Caco-2 (cell line): Measurements from ENCODE around the gene ZNF490. TPM values are rescaled to one million over a fixed set of nuclear protein-coding genes. Genes with fewer than 3 reads are reported as not detected.

ENCODE experiments used
- BruUV-seq: library from RNA; stranded (reverse); fragments of 400-500 nt; replicated peaks from 2 replicates; lab custom pipeline; 2021; lab: Mats Ljungman, UMichigan
- CTCF ChIA-PET: fragments of 300-600 bp; sonication (Branson Sonifier 250); formaldehyde crosslinking; loops from one replicate; lab custom pipeline; 2022; ENCODE audit warnings: antibody characterized with exemption; lab: Charles Lee
- POLR2A ChIA-PET: fragments of 300-600 bp; sonication (Branson Sonifier 250); formaldehyde crosslinking; loops from one replicate; lab custom pipeline; 2022; ENCODE audit warnings: antibody characterized with exemption; lab: Charles Lee
- DNase-seq, 2 experiments: peaks; one replicate each; pipeline versions ENCODE4 v3.0.0 to v3.0.0-alpha.2; 2020 to 2022
- H3K27me3 ChIP-seq: replicated peaks from 2 replicates; pipeline ENCODE4 v1.6.0; 2011; ENCODE audit warnings: low read length; ENCODE audit not compliant: control insufficient read depth, insufficient read depth
- H3K36me3 ChIP-seq: 2 replicates; pipeline ENCODE4 v1.5.1; 2011; ENCODE audit warnings: low read length; ENCODE audit not compliant: control insufficient read depth, insufficient read depth
- H3K4me1 ChIP-seq: fragments of 250-450 bp; sonication (Bioruptor Pico); 2 replicates; pipeline ENCODE4 v1.5.1; 2020; ENCODE audit warnings: mild to moderate bottlenecking
- H3K4me3 ChIP-seq: 2 replicates; pipeline ENCODE4 v1.5.1; 2011; ENCODE audit warnings: low read depth, mild to moderate bottlenecking, control low read depth, low read length
- H3K9me3 ChIP-seq: fragments of 250-450 bp; sonication (Bioruptor Pico); 2 replicates; pipeline ENCODE4 v1.5.1; 2020; ENCODE audit warnings: mild to moderate bottlenecking, moderate library complexity
- H3K27ac Mint-ChIP-seq: one replicate; pipeline ENCODE4 v1.8.0; 2022; ENCODE audit warnings: mixed read lengths; ENCODE audit not compliant: unreplicated experiment
- H3K27me3 Mint-ChIP-seq: one replicate; pipeline ENCODE4 v1.8.0; 2022; ENCODE audit warnings: mixed read lengths; ENCODE audit not compliant: insufficient read depth, unreplicated experiment
- H3K36me3 Mint-ChIP-seq: one replicate; pipeline ENCODE4 v1.8.0; 2022; ENCODE audit warnings: mild to moderate bottlenecking, mixed read lengths; ENCODE audit not compliant: insufficient read depth, unreplicated experiment
- H3K4me1 Mint-ChIP-seq: one replicate; pipeline ENCODE4 v1.8.0; 2022; ENCODE audit warnings: low read depth, mixed read lengths; ENCODE audit not compliant: unreplicated experiment
- H3K4me3 Mint-ChIP-seq: one replicate; pipeline ENCODE4 v1.8.0; 2022; ENCODE audit warnings: mild to moderate bottlenecking, moderate library complexity, mixed read lengths; ENCODE audit not compliant: unreplicated experiment
- H3K9me3 Mint-ChIP-seq: one replicate; pipeline ENCODE4 v1.8.0; 2022; ENCODE audit warnings: mixed read lengths; ENCODE audit not compliant: unreplicated experiment
- intact Hi-C: fragments of 100-400 bp; cut with micrococcal nuclease; formaldehyde crosslinking; loops from one replicate; pipeline ENCODE4 v1.10.0; 2022; ENCODE audit not compliant: unreplicated experiment
- total RNA-seq: library from RNA; stranded (reverse); gene quantifications from 2 replicates; pipeline ENCODE4 v1.2.3, GENCODE V29; 2022
- TF ChIP-seq, protein P1 (sequence below), 2 experiments: fragments of 200-600 bp in 1 of 2; IDR thresholded peaks; 1 replicate in 1 of 2; 2 replicates in 1 of 2; pipeline versions ENCODE4 v1.5.1 to v1.8.0; 2011 to 2022; ENCODE audit warnings: antibody characterized with exemption in 1 of 2, control low read depth in 1 of 2, inconsistent platforms in 1 of 2, low read depth in 1 of 2, low read length in 1 of 2, mild to moderate bottlenecking in 1 of 2, moderate library complexity in 1 of 2; ENCODE audit not compliant: insufficient read depth in 1 of 2, severe bottlenecking in 1 of 2, unreplicated experiment in 1 of 2

Gene ZNF490
- total RNA-seq, 1 experiment from 2014 or later, result 6.3 TPM

DNA sequence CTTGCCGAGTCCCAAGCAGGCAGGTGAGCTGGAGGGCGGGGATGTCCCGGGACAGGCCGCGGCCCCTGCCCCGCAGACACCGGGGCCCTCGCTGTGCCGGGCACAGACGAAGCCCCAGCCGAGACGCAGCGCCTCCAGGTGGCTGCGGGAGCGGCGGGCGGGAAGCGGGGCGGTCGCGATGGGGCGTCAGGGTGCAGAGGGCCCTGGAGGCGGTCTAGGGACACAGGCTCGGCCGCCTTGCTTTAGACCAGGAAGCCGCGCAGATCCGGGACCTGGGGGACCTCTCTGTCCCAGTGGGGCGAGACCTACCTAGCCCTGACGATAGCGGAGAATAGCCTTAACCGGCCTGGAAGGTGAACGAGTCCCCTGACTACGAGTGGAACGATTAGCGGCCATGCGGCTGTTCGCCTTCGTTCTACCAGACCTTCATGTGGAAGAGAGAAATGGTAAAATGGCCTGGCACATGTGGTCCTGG is 55.1 kb downstream of the ZNF490 start:
- CTCF ChIA-PET, result no interaction called here
- Mint-ChIP-seq H3K36me3 (peaks cover 20% of the 10 kb centered on the region), H3K4me3 (no peak overlapping the region), H3K27ac (no peak overlapping the region), H3K4me1 (peaks cover 10% of the 10 kb centered on the region), H3K9me3 (no peaks in the 10 kb centered on the region), H3K27me3 (no peaks in the 10 kb centered on the region)
- H3K9me3 ChIP-seq, result no peaks in the 10 kb centered on the region
- POLR2A ChIA-PET, result no interaction called here
- no peak overlapping the region for H3K4me3 ChIP-seq
- TF ChIP-seq, protein P1, sequence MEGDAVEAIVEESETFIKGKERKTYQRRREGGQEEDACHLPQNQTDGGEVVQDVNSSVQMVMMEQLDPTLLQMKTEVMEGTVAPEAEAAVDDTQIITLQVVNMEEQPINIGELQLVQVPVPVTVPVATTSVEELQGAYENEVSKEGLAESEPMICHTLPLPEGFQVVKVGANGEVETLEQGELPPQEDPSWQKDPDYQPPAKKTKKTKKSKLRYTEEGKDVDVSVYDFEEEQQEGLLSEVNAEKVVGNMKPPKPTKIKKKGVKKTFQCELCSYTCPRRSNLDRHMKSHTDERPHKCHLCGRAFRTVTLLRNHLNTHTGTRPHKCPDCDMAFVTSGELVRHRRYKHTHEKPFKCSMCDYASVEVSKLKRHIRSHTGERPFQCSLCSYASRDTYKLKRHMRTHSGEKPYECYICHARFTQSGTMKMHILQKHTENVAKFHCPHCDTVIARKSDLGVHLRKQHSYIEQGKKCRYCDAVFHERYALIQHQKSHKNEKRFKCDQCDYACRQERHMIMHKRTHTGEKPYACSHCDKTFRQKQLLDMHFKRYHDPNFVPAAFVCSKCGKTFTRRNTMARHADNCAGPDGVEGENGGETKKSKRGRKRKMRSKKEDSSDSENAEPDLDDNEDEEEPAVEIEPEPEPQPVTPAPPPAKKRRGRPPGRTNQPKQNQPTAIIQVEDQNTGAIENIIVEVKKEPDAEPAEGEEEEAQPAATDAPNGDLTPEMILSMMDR (IDR thresholded peaks at IDR 0.05; ENCODE audit: insufficient read depth in 1 of 2, low read depth in 1 of 2, low read length in 1 of 2, severe bottlenecking in 1 of 2, unreplicated experiment in 1 of 2), result no peak
- no TSS peak for BruUV-seq
- H3K4me1 ChIP-seq, result peaks cover 5% of the 10 kb centered on the region; the same call in 1 of the 2 replicates
- H3K27me3 ChIP-seq, result no peaks in the 10 kb centered on the region
- no peak for DNase-seq
- no peaks in the 10 kb centered on the region for H3K36me3 ChIP-seq
- intact Hi-C loops, result no loop called here

DNA sequence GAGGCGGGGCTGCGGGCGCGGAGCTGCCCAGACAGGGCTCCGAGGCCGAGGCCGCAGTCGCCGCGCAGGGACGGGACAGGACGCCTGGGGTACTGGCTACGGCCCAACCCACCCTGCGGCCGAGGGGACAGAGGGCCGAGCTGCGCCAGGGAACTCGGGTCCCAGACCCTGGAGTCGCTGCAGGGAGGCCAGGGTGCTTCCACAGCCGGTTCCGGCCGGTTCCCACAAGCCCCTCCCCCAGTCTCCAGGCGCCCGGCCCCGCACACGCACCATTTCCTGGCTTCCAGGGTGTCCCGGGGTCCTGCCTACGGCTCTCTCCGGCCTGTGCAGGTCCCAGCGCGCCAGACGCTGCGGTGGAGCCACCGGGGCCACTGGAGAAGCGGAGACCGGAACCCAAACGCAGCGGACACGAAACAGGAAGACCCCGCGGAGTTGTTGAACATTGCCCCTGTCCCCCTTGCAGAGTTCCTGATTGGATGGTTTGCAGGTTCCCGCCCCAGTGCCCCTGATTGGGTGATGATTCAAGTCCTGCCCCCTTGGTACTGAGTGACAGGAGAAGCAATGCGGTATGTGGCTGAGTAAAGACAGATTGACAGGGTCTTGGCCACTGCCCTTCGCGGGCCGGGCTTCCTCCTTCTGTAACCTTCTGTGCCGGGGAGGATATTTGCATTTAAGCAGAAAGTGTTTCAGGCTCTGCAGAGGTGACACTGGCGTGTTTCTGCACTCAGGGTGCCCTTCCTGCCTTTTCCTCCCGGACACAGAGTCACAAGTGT is 59.4 kb downstream of the ZNF490 start, which contains the start of gene ZNF564:
ZNF564 (minus strand) TSS at position 423 of the 773 bp plus-strand sequence; CDS start at position 273, 150 bp downstream.
- Mint-ChIP-seq H3K27ac (peak within 1 kb of the TSS; percentile 90), H3K4me1 (peaks cover 10% of the 10 kb centered on the region), H3K4me3 (peak within 1 kb of the TSS; percentile 83), H3K9me3 (no peaks in the 10 kb centered on the region), H3K36me3 (peaks cover 56% of the 10 kb centered on the region), H3K27me3 (no peaks in the 10 kb centered on the region)
- peak within 1 kb of the TSS; percentile 83 for H3K4me3 ChIP-seq
- H3K36me3 ChIP-seq, result peaks cover 6% of the 10 kb centered on the region
- intact Hi-C loops, result loop anchor here (1.0 to 5.0 kb wide), 4 partner anchors 56 to 629 kb away; partner anchors contain the start of genes ZNF443, ZNF490 and ZNF791
- ChIA-PET CTCF (interaction anchor here (0.8 to 0.9 kb wide), 2 partner anchors 411 to 754 kb away, joined by 3 read pairs; partner anchors contain the start of gene ZNF20), POLR2A (interaction anchor here (0.6 to 1.6 kb wide), 3 partner anchors 31 to 59 kb away, joined by 3 to 14 read pairs (median 5); partner anchors contain the start of genes ZNF490 and ZNF791)
- no peaks in the 10 kb centered on the region for H3K9me3 ChIP-seq
- peaks cover 5% of the 10 kb centered on the region; the same call in 1 of the 2 replicates for H3K4me1 ChIP-seq
- no peaks in the 10 kb centered on the region for H3K27me3 ChIP-seq
- BruUV-seq, result TSS peak; percentile 47
- TF ChIP-seq, protein P1 (IDR thresholded peaks at IDR 0.05; ENCODE audit: insufficient read depth in 1 of 2, low read depth in 1 of 2, low read length in 1 of 2, severe bottlenecking in 1 of 2, unreplicated experiment in 1 of 2), result no peak
- DNase-seq, result peak; percentile 96 to 98

DNA sequence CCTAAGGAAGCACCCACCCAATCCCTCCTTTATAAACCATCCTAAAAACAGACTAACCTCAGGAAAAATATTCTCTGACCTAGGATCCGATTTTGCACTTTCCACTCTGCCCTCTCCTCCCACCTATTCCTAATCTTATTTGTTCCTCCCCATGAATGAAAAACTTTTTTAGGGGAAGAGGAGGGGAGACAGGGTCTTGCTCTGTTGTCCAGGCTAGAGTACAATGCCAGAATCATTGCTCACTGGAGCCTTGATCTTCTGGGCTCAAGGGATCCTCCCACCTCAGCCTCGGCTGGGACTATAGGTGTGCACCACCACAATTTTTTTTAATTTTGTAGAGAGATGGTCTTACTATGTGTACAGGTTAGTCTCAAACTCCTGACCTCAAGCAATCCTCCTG is 63.7 kb downstream of the ZNF490 start:
- peaks cover 84% of the 10 kb centered on the region for H3K36me3 Mint-ChIP-seq
- TF ChIP-seq, protein P1 (IDR thresholded peaks at IDR 0.05; ENCODE audit: insufficient read depth in 1 of 2, low read depth in 1 of 2, low read length in 1 of 2, severe bottlenecking in 1 of 2, unreplicated experiment in 1 of 2), result no peak
- Histone ChIP-seq H3K27me3 (no peaks in the 10 kb centered on the region), H3K4me1 (no peaks in the 10 kb centered on the region), H3K9me3 (peaks cover 4% of the 10 kb centered on the region; the same call in 1 of the 2 replicates), H3K4me3 (no peak overlapping the region), H3K36me3 (peaks cover 6% of the 10 kb centered on the region)
- peaks cover 5% of the 10 kb centered on the region for H3K4me1 Mint-ChIP-seq
- ChIA-PET CTCF (no interaction called here), POLR2A (no interaction called here)
- no peak overlapping the region for H3K4me3 Mint-ChIP-seq
- no peaks in the 10 kb centered on the region for H3K27me3 Mint-ChIP-seq
- DNase-seq, result no peak
- H3K9me3 Mint-ChIP-seq, result peaks cover 10% of the 10 kb centered on the region
- intact Hi-C loops, result no loop called here
- H3K27ac Mint-ChIP-seq, result no peak overlapping the region
- BruUV-seq, result no TSS peak
